Tibial nerve (tissue), 4 donors: ENCODE measurements around the gene TESK1. TPM values are rescaled to one million over a fixed set of nuclear protein-coding genes. Genes with fewer than 3 reads are reported as not detected.

Source experiments
- DNase-seq, 2 donors: peaks; one replicate each; pipeline ENCODE4 v3.0.0-alpha.2; 2019; ENCODE audit warnings: low spot score in 2 of 2
- H3K27ac ChIP-seq, 4 donors: fragments of 200-600 bp; sonication (generic) in 3 of 4; one replicate each; pipeline ENCODE4 v1.5.1; 2017 to 2019; ENCODE audit warnings: mild to moderate bottlenecking in 1 of 4
- H3K27me3 ChIP-seq, 2 donors: fragments of 200-600 bp; sonication (generic) in 1 of 2; one replicate each; pipeline versions ENCODE4 v1.5.1 to v1.6.0; 2017 to 2019
- H3K36me3 ChIP-seq, 3 donors: fragments of 200-600 bp; sonication (generic); one replicate each; pipeline ENCODE4 v1.5.1; 2018 to 2019
- H3K4me1 ChIP-seq, 4 donors: fragments of 200-600 bp; sonication (generic) in 3 of 4; one replicate each; pipeline ENCODE4 v1.5.1; 2017 to 2019
- H3K4me3 ChIP-seq, 4 donors: fragments of 200-600 bp; sonication (generic) in 3 of 4; one replicate each; pipeline ENCODE4 v1.5.1; 2017 to 2019; ENCODE audit warnings: mild to moderate bottlenecking in 1 of 4, moderate library complexity in 1 of 4
- H3K9me3 ChIP-seq, 4 donors: fragments of 200-600 bp; sonication (generic) in 3 of 4; one replicate each; pipeline ENCODE4 v1.5.1; 2017 to 2019
- CTCF ChIP-seq, 5 experiments: fragments of 200-600 bp in 3 of 5; fragments of 450-650 bp in 2 of 5; sonication (generic) in 3 of 5; IDR thresholded peaks; one replicate each; pipeline ENCODE4 v1.5.1; 2016 to 2019; ENCODE audit warnings: antibody characterized with exemption in 5 of 5, mild to moderate bottlenecking in 3 of 5, moderate library complexity in 2 of 5
- EP300 ChIP-seq, 2 donors: sonication (generic); formaldehyde crosslinking; IDR thresholded peaks; one replicate each; pipeline ENCODE4 v1.6.1; 2017; ENCODE audit warnings: antibody characterized with exemption in 2 of 2, mild to moderate bottlenecking in 1 of 2
- POLR2A ChIP-seq, 2 donors: fragments of 450-650 bp; IDR thresholded peaks; one replicate each; pipeline ENCODE4 v1.6.1; 2017; ENCODE audit warnings: antibody characterized with exemption in 2 of 2, mild to moderate bottlenecking in 2 of 2, moderate library complexity in 2 of 2
- WGBS, 2 donors: methylation state at CpG; one replicate each; pipeline ENCODE4 v1.1.5; 2018; 5-methylcytosine and 5-hydroxymethylcytosine counted together
- small RNA-seq: library from RNA; depleted of rRNA; stranded (forward); fragments of <200 nt; gene quantifications from one replicate; pipeline ENCODE3, GENCODE V24; 2016
- total RNA-seq, 4 donors: library from RNA; depleted of rRNA; stranded (reverse); fragments of >200 nt; gene quantifications; one replicate each; pipeline ENCODE4 v1.1.0, GENCODE V29; 2016

The TESK1 gene
- total RNA-seq, 4 donors from 2014 or later: 29.3 to 40.0 (median 35.6) TPM

- Histone ChIP-seq H3K9me3 (no peaks in the 10 kb centered on the region), H3K4me1 (peaks cover 0 to 42% (median 10%) of the 10 kb centered on the region in 4 donors), H3K36me3 (peaks cover 0 to 14% (median 0%) of the 10 kb centered on the region in 3 donors), H3K27me3 (no peaks in the 10 kb centered on the region), H3K4me3 (peak within 1 kb of the TSS; percentile 58 to 94 (median 90)), H3K27ac (peak within 1 kb of the TSS; percentile 90 to 99 (median 92))
- DNase-seq: peak; percentile 65 to 73
- WGBS, 2 donors: 0% methylated on average over 38 to 62 of the region's 67 CpGs
- TF ChIP-seq CTCF (IDR thresholded peaks at IDR 0.05) (peak; percentile 50 to 84 (median 66)), EP300 (IDR thresholded peaks at IDR 0.05) (peak in 1 of 2 donors; percentile 54), POLR2A (IDR thresholded peaks at IDR 0.05) (peak; percentile 95 to 97)
Measured at GRCh38 chr9:35658137-35658967, 53.3 kb downstream of the TESK1 start, which contains the start of gene CCDC107. TSS of gene CCDC107 (plus strand) at chr9:35658292. CDS start at chr9:35658380, 88 bp downstream.

DNA sequence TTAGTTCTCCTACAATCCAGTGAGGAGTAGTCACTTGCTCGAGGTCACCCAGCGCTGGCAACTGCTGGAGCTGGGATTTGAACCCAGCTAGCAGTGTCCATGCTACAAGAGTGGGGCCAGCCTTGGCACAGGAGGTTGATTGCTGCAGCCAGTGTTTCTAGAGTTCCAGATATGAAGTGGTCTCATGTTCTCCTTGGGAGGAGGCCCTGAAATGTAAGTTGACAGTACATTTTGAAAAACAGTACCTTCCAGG lies 53.8 kb downstream of the TESK1 start:
- Histone ChIP-seq H3K9me3 (no peaks in the 10 kb centered on the region), H3K4me3 (peak overlapping the region; percentile 58 to 94 (median 90)), H3K36me3 (peaks cover 0 to 14% (median 0%) of the 10 kb centered on the region in 3 donors), H3K27me3 (no peaks in the 10 kb centered on the region), H3K27ac (peak overlapping the region; percentile 90 to 99 (median 92)), H3K4me1 (peaks cover 0 to 42% (median 10%) of the 10 kb centered on the region in 4 donors)
- no peak for DNase-seq
- no peak for TF ChIP-seq POLR2A (IDR thresholded peaks at IDR 0.05)
- no peak for TF ChIP-seq CTCF (IDR thresholded peaks at IDR 0.05)
- no peak for TF ChIP-seq EP300 (IDR thresholded peaks at IDR 0.05)
- 0 to 6% methylated on average over 2 of the region's 2 CpGs for WGBS, 2 donors

DNA sequence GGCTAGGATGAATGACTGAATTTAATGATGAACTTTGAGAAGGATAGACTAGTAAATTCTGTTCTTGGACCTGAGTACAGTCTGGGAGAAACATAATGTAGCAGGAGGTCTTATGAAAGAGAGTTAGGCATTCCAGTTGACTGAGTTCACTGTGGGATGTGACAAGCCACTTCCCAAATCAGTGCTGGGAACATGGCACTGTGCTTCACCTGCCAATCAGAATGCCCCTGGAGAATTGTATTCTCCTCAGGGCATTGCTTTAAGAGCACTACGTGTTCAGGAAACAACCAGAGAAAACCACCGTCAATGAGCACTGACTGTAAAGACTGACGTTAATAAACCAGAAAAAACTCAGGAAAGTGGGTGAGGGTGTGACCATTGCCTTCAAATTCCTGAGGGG lies 54.3 kb downstream of the TESK1 start:
- peaks cover 0 to 14% (median 0%) of the 10 kb centered on the region in 3 donors for H3K36me3 ChIP-seq
- no peak for DNase-seq
- peak overlapping the region; percentile 90 to 99 (median 92) for H3K27ac ChIP-seq
- H3K9me3 ChIP-seq: no peaks in the 10 kb centered on the region
- 58 to 69% methylated on average over 3 of the region's 3 CpGs for WGBS, 2 donors
- H3K4me1 ChIP-seq: peaks cover 0 to 42% (median 10%) of the 10 kb centered on the region in 4 donors
- TF ChIP-seq EP300 (IDR thresholded peaks at IDR 0.05): peak in 1 of 2 donors; percentile 56
- TF ChIP-seq POLR2A (IDR thresholded peaks at IDR 0.05): no peak
- H3K27me3 ChIP-seq: no peaks in the 10 kb centered on the region
- H3K4me3 ChIP-seq: peak overlapping the region in 2 of 4 donors; percentile 58 to 94

Small RNA genes within 50 kb of the gene (small RNA-seq; reads per million reads assigned to genes)
- gene MIR4667: not detected
- gene RMRP: not detected
- gene RPS29P17: not detected

Other genes with a start within 250 kb of the TESK1 start
- gene RUSC2, start 115.2 kb upstream of the TESK1 start, total RNA-seq: 10 to 100 TPM; 28.8 to 39.3 (median 35.4) TPM
- 1 to 10 TPM in 3 of 4 donors, not detected in 1; 1.9 to 6.0 (median 3.5) TPM for gene CD72, start 13.2 kb downstream of the TESK1 start, total RNA-seq
- under 1 TPM in 1 of 4 donors, not detected in 3; 0.39 TPM for gene SIT1, start 45.7 kb downstream of the TESK1 start, total RNA-seq
- 1,000 to 10,000 TPM in 3 of 4 donors, 100 to 1,000 TPM in 1; 649 to 2,915 (median 1,530) TPM for gene RMRP, start 52.8 kb downstream of the TESK1 start, total RNA-seq
- 10 to 100 TPM; 41.6 to 58.8 (median 47.8) TPM for gene CCDC107, start 53.0 kb downstream of the TESK1 start, total RNA-seq
- 1 to 10 TPM in 2 of 4 donors, under 1 TPM in 1, not detected in 1; 0.20 to 4.8 (median 1.0) TPM for gene ARHGEF39, start 59.9 kb downstream of the TESK1 start, total RNA-seq
- gene CA9, start 68.7 kb downstream of the TESK1 start, total RNA-seq: under 1 TPM in 1 of 4 donors, not detected in 3; 0.84 TPM
- gene TPM2, start 84.7 kb downstream of the TESK1 start, total RNA-seq: 100 to 1,000 TPM; 229 to 350 (median 289) TPM
- gene TLN1, start 126.9 kb downstream of the TESK1 start, total RNA-seq: 100 to 1,000 TPM; 284 to 405 (median 350) TPM
- gene CREB3, start 127.4 kb downstream of the TESK1 start, total RNA-seq: 10 to 100 TPM; 41.6 to 70.1 (median 53.5) TPM
- 10 to 100 TPM; 63.8 to 92.1 (median 66.1) TPM for gene GBA2, start 144.0 kb downstream of the TESK1 start, total RNA-seq
- gene RGP1, start 144.0 kb downstream of the TESK1 start, total RNA-seq: 10 to 100 TPM; 18.6 to 21.3 (median 20.2) TPM
- gene MSMP, start 149.0 kb downstream of the TESK1 start, total RNA-seq: not detected
- 10 to 100 TPM; 26.3 to 36.0 (median 32.4) TPM for gene NPR2, start 186.3 kb downstream of the TESK1 start, total RNA-seq
- 1 to 10 TPM; 2.6 to 4.0 (median 3.5) TPM for gene SPAG8, start 207.0 kb downstream of the TESK1 start, total RNA-seq
- gene HINT2, start 209.8 kb downstream of the TESK1 start, total RNA-seq: 10 to 100 TPM; 21.0 to 74.3 (median 35.9) TPM
- gene FAM221B, start 223.5 kb downstream of the TESK1 start, total RNA-seq: not detected
- gene TMEM8B, start 224.0 kb downstream of the TESK1 start, total RNA-seq: 10 to 100 TPM; 14.6 to 23.9 (median 20.1) TPM